ENCODE data around the gene G6PC3. TPM values are rescaled to one million over a fixed set of nuclear protein-coding genes. Genes with fewer than 3 reads are reported as not detected.

G6PC3 gene
- total and polyA plus RNA-seq, 10 of the 15 experiments (the other 5 are each of a cell fraction or from before 2014, with no cell fraction given) = 13.0 to 93.7 (median 43.0) TPM

DNA sequence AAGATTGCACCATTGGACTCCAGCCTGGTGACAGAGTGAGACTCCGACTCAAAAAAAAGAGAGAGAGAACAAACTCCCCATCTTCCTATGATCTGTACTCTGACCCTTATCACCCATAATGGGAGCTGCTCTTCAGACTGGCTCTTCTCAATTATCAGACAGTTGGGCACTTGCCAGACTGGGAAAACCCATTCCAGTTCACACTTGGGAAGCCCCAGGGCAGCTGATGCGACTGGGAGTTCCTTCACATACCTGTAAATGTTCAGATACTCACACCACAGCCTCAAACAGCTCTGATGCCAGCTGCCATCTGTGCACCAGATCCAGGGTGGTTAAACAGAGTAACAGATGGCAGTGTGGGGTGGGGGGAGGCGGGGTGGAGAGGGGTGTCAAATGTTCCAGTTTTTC is 31.9 kb upstream of the G6PC3 start:
- no TSS peak for BruUV-seq (replicated peaks)
- peaks cover 16% of the 10 kb centered on the region for H3K79me2 ChIP-seq (ENCODE audit: control insufficient read depth, insufficient read depth, low read length)
- no peaks in the 10 kb centered on the region for H4K20me1 ChIP-seq (ENCODE audit: control insufficient read depth, insufficient read depth)
- 100% methylated on average over 3 of the region's 3 CpGs for WGBS (ENCODE audit: insufficient coverage, insufficient replicate concordance, low lambda C conversion rate, missing lambda C conversion rate)
- no peak for ATAC-seq
- no peak overlapping the region for H3K9ac ChIP-seq (ENCODE audit: control insufficient read depth, insufficient read depth, low read length)
- ChIA-PET POLR2A (no interaction called here), RAD21 (ENCODE audit: unreplicated experiment) (interaction anchor here (1.0 to 1.5 kb wide), 2 partner anchors 85 to 95 kb away, joined by 3 read pairs; partner anchors contain the start of gene HDAC5), SMC1A (ENCODE audit: uncharacterized antibody, unreplicated experiment) (interaction anchor here (1.2 kb wide), 1 partner anchor 95 kb away, joined by 5 read pairs; no protein-coding TSS in a partner anchor), CTCF (interaction anchor here (0.9 kb wide), 1 partner anchor 24 kb away, joined by 4 read pairs; no protein-coding TSS in a partner anchor)
- H2AFZ ChIP-seq (ENCODE audit: control insufficient read depth, low read depth, low read length) = no peak overlapping the region
- H3K27me3 ChIP-seq (replicated peaks in 1 of 2; ENCODE audit: control insufficient read depth in 2 of 2, insufficient read depth in 2 of 2, low read length in 1 of 2) = no peaks in the 10 kb centered on the region
- DNase-seq (ENCODE audit: low read depth, low spot score) = no peak
- no peak overlapping the region for H3K4me2 ChIP-seq (ENCODE audit: control insufficient read depth, insufficient read depth)
- TF ChIP-seq MEF2B (IDR thresholded peaks at IDR 0.05; ENCODE audit: partially characterized antibody, poor library complexity, severe bottlenecking) = no peak
- TF ChIP-seq NFYB (IDR thresholded peaks at IDR 0.05; ENCODE audit: insufficient read depth, low read depth, low read length) = no peak
- TF ChIP-seq JUND (IDR thresholded peaks at IDR 0.05; ENCODE audit: low read depth, low read length) = no peak
- TF ChIP-seq NFIC (IDR thresholded peaks at IDR 0.05; ENCODE audit: low read depth, low read length) = no peak
- intact Hi-C loops (cut with micrococcal nuclease; ENCODE audit: unreplicated experiment) = no loop called here
- H3K4me1 ChIP-seq (ENCODE audit: control insufficient read depth, insufficient read depth, low read length) = no peaks in the 10 kb centered on the region
- H3K4me3 ChIP-seq = no peak overlapping the region
- FAIRE-seq = no peak
- H3K36me3 ChIP-seq (ENCODE audit: control insufficient read depth in 2 of 2, insufficient read depth in 2 of 2, low read length in 1 of 2) = peaks cover 19 to 28% of the 10 kb centered on the region in 2 experiments
- in situ Hi-C loops (cut with MboI) = no loop called here
- no peaks in the 10 kb centered on the region for H3K9me3 ChIP-seq (replicated peaks; ENCODE audit: control insufficient read depth, insufficient read depth, low read length)
- no peak overlapping the region for H3K27ac ChIP-seq (ENCODE audit: control insufficient read depth, insufficient read depth)

- WGBS (ENCODE audit: insufficient coverage, insufficient replicate concordance, low lambda C conversion rate, missing lambda C conversion rate) = 74% methylated on average over 6 of the region's 6 CpGs
- peak overlapping the region; percentile 11; the same call in 1 of the 2 replicates for H3K27ac ChIP-seq (ENCODE audit: control insufficient read depth, insufficient read depth)
- no peak overlapping the region for H2AFZ ChIP-seq (ENCODE audit: control insufficient read depth, low read depth, low read length)
- H3K4me2 ChIP-seq (ENCODE audit: control insufficient read depth, insufficient read depth) = no peak overlapping the region
- POLR2A ChIA-PET = no interaction called here
- RAD21 ChIA-PET (ENCODE audit: unreplicated experiment) = interaction anchor here (0.6 to 2.9 kb wide), 3 partner anchors 69 to 96 kb away, joined by 3 to 26 read pairs (median 9); no protein-coding TSS in a partner anchor
- H3K79me2 ChIP-seq (ENCODE audit: control insufficient read depth, insufficient read depth, low read length) = peaks cover 16% of the 10 kb centered on the region
- H3K27me3 ChIP-seq (replicated peaks in 1 of 2; ENCODE audit: control insufficient read depth in 2 of 2, insufficient read depth in 2 of 2, low read length in 1 of 2) = no peaks in the 10 kb centered on the region
- CTCF ChIA-PET = interaction anchor here (0.9 to 5.1 kb wide), 11 partner anchors 13 to 110 kb away, joined by 3 to 42 read pairs (median 4); partner anchors contain the start of genes HDAC5 and TMEM101
- in situ Hi-C loops (cut with MboI) (loop anchor here (5.0 kb wide), 1 partner anchor 98 kb away; the partner anchor contains the start of gene PPY), intact Hi-C loops (cut with micrococcal nuclease; ENCODE audit: unreplicated experiment) (no loop called here)
- no TSS peak for BruUV-seq (replicated peaks)
- DNase-seq (ENCODE audit: low read depth, low spot score) (no peak), ATAC-seq (no peak), FAIRE-seq (no peak)
- no peaks in the 10 kb centered on the region for H3K4me1 ChIP-seq (ENCODE audit: control insufficient read depth, insufficient read depth, low read length)
- peaks cover 17 to 24% of the 10 kb centered on the region in 2 experiments for H3K36me3 ChIP-seq (ENCODE audit: control insufficient read depth in 2 of 2, insufficient read depth in 2 of 2, low read length in 1 of 2)
- SMC1A ChIA-PET (ENCODE audit: uncharacterized antibody, unreplicated experiment) = interaction anchor here (2.0 to 4.7 kb wide), 2 partner anchors 75 to 96 kb away, joined by 12 to 20 read pairs; no protein-coding TSS in a partner anchor
- H3K9ac ChIP-seq (ENCODE audit: control insufficient read depth, insufficient read depth, low read length) = no peak overlapping the region
- H4K20me1 ChIP-seq (ENCODE audit: control insufficient read depth, insufficient read depth) = no peaks in the 10 kb centered on the region
- H3K9me3 ChIP-seq (replicated peaks; ENCODE audit: control insufficient read depth, insufficient read depth, low read length) = no peaks in the 10 kb centered on the region
- H3K4me3 ChIP-seq = no peak overlapping the region
- TF ChIP-seq NFIC (IDR thresholded peaks at IDR 0.05; ENCODE audit: low read depth, low read length) (no peak), CEBPZ (IDR thresholded peaks at IDR 0.05; ENCODE audit: low read depth, low read length) (no peak), SMAD5 (IDR thresholded peaks at IDR 0.05; ENCODE audit: low read depth) (no peak), HDGF (IDR thresholded peaks at IDR 0.05) (no peak), PAX5 (IDR thresholded peaks at IDR 0.05; ENCODE audit: borderline replicate concordance, low read depth, low read length) (no peak), CREM (IDR thresholded peaks at IDR 0.05; ENCODE audit: low read depth) (no peak)
- TF ChIP-seq, protein P1, sequence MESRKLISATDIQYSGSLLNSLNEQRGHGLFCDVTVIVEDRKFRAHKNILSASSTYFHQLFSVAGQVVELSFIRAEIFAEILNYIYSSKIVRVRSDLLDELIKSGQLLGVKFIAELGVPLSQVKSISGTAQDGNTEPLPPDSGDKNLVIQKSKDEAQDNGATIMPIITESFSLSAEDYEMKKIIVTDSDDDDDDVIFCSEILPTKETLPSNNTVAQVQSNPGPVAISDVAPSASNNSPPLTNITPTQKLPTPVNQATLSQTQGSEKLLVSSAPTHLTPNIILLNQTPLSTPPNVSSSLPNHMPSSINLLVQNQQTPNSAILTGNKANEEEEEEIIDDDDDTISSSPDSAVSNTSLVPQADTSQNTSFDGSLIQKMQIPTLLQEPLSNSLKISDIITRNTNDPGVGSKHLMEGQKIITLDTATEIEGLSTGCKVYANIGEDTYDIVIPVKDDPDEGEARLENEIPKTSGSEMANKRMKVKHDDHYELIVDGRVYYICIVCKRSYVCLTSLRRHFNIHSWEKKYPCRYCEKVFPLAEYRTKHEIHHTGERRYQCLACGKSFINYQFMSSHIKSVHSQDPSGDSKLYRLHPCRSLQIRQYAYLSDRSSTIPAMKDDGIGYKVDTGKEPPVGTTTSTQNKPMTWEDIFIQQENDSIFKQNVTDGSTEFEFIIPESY (IDR thresholded peaks at IDR 0.05) = no peak
Observed at GRCh38 chr17:44039829-44040635, 30.5 kb upstream of the G6PC3 start.
